ENCODE results near the gene NUP62. TPM values are rescaled to one million over a fixed set of nuclear protein-coding genes. Genes with fewer than 3 reads are reported as not detected.

NUP62 gene
- total and polyA plus RNA-seq, 7 donors, result 21.1 to 46.8 (median 40.0) TPM

- no peak for ATAC-seq
- Histone ChIP-seq H3K9me3 (no peaks in the 10 kb centered on the region), H3K4me3 (no peak overlapping the region), H3K27ac (no peak overlapping the region), H3K36me3 (ENCODE audit: insufficient read depth in 1 of 2, low read depth in 1 of 2) (peaks cover 0 to 8% of the 10 kb centered on the region in 2 donors), H3K27me3 (ENCODE audit: insufficient read depth in 3 of 3, low read length in 2 of 3) (no peaks in the 10 kb centered on the region), H3K4me1 (peaks cover 10% of the 10 kb centered on the region)
- WGBS, 3 donors, result 91 to 95% (median 94%) methylated on average over 21 to 25 of the region's 25 CpGs
- intact Hi-C loops (cut with DNase I), result loop anchor here in 1 of 2 donors (10.0 kb wide), 1 partner anchor 202 kb away; no protein-coding TSS in a partner anchor
- no peak for TF ChIP-seq CTCF (IDR thresholded peaks at IDR 0.05)
- no peak for DNase-seq
Measured at GRCh38 chr19:49932731-49933131, 3.4 kb upstream of the NUP62 start.

GRCh38 chr19:49932041-49932451 lies 2.7 kb upstream of the NUP62 start:
- Histone ChIP-seq H3K27me3 (ENCODE audit: insufficient read depth in 3 of 3, low read length in 2 of 3) (no peaks in the 10 kb centered on the region), H3K4me1 (peaks cover 16% of the 10 kb centered on the region), H3K4me3 (no peak overlapping the region), H3K36me3 (ENCODE audit: insufficient read depth in 1 of 2, low read depth in 1 of 2) (peaks cover 0 to 15% of the 10 kb centered on the region in 2 donors), H3K27ac (no peak overlapping the region), H3K9me3 (no peaks in the 10 kb centered on the region)
- TF ChIP-seq CTCF (IDR thresholded peaks at IDR 0.05), result no peak
- intact Hi-C loops (cut with DNase I), result loop anchor here in 1 of 2 donors (10.0 kb wide), 1 partner anchor 203 kb away; no protein-coding TSS in a partner anchor
- no peak for ATAC-seq
- DNase-seq, result no peak
- 93 to 96% (median 95%) methylated on average over 5 of the region's 5 CpGs for WGBS, 3 donors

GRCh38 chr19:49931293-49932040 lies 2.2 kb upstream of the NUP62 start:
- H3K27ac ChIP-seq, result no peak overlapping the region
- intact Hi-C loops (cut with DNase I), result loop anchor here in 1 of 2 donors (10.0 kb wide), 1 partner anchor 203 kb away; no protein-coding TSS in a partner anchor

GRCh38 chr19:49930483-49931011 lies 1.2 kb upstream of the NUP62 start:
- intact Hi-C loops (cut with DNase I), result loop anchor here in 1 of 2 donors (10.0 kb wide), 1 partner anchor 204 kb away; no protein-coding TSS in a partner anchor
- WGBS, 3 donors, result 48 to 55% (median 54%) methylated on average over 15 of the region's 15 CpGs

More at GRCh38 chr19:49931293-49932040, 2.2 kb upstream of the NUP62 start:
- Histone ChIP-seq H3K27me3 (ENCODE audit: insufficient read depth in 3 of 3, low read length in 2 of 3) (no peaks in the 10 kb centered on the region), H3K4me3 (no peak overlapping the region), H3K4me1 (peaks cover 18% of the 10 kb centered on the region), H3K36me3 (ENCODE audit: insufficient read depth in 1 of 2, low read depth in 1 of 2) (peaks cover 0 to 19% of the 10 kb centered on the region in 2 donors), H3K9me3 (no peaks in the 10 kb centered on the region)
- 85 to 88% (median 86%) methylated on average over 7 of the region's 7 CpGs for WGBS, 3 donors
- TF ChIP-seq CTCF (IDR thresholded peaks at IDR 0.05), result no peak
- ATAC-seq, result no peak
- DNase-seq, result no peak

More at GRCh38 chr19:49930483-49931011, 1.2 kb upstream of the NUP62 start:
- ATAC-seq (no peak), DNase-seq (peak; percentile 47 to 74)
- Histone ChIP-seq H3K9me3 (no peaks in the 10 kb centered on the region), H3K27me3 (ENCODE audit: insufficient read depth in 3 of 3, low read length in 2 of 3) (no peaks in the 10 kb centered on the region), H3K4me3 (peak overlapping the region; percentile 98), H3K4me1 (peaks cover 19% of the 10 kb centered on the region), H3K36me3 (ENCODE audit: insufficient read depth in 1 of 2, low read depth in 1 of 2) (peaks cover 0 to 28% of the 10 kb centered on the region in 2 donors), H3K27ac (peak overlapping the region; percentile 88)
- TF ChIP-seq CTCF (IDR thresholded peaks at IDR 0.05), result no peak
